A549 (cell line): ENCODE data around the gene IL20RA.

Experiments used
- CEBPB ChIP-seq, 2 experiments: fragments of >200 bp in 1 of 2; sonication (Bioruptor Twin) in 1 of 2; formaldehyde crosslinking in 1 of 2; IDR thresholded peaks; 2 replicates each; pipeline ENCODE4 v1.6.1; 2012 to 2016
- EP300 ChIP-seq, 2 experiments: fragments of >200 bp; sonication (Bioruptor Twin); formaldehyde crosslinking; IDR thresholded peaks; 2 replicates in 1 of 2; 3 replicates in 1 of 2; pipeline ENCODE4 v1.6.1; 2016 to 2017
- JUNB ChIP-seq: fragments of >200 bp; sonication (Bioruptor Twin); formaldehyde crosslinking; IDR thresholded peaks from 2 replicates; pipeline ENCODE4 v1.6.1; 2016
- KDM1A ChIP-seq: fragments of 200-600 bp; sonication (generic); IDR thresholded peaks from 2 replicates; pipeline ENCODE4 v1.6.1; 2016; ENCODE audit warnings: low read depth, mild to moderate bottlenecking
- PHF8 ChIP-seq: fragments of 200-600 bp; sonication (generic); IDR thresholded peaks from 2 replicates; pipeline ENCODE4 v1.6.1; 2016; ENCODE audit warnings: low read depth, mild to moderate bottlenecking, antibody characterized with exemption, moderate library complexity, borderline replicate concordance
- POLR2A ChIP-seq: IDR thresholded peaks from 2 replicates; pipeline ENCODE4 v1.6.1; 2012; ENCODE audit warnings: mild to moderate bottlenecking, low read length
- TP53 ChIP-seq: fragments of 250-450 bp; sonication (Bioruptor Pico); IDR thresholded peaks from 2 replicates; pipeline ENCODE4 v1.5.0; 2021; ENCODE audit warnings: mild to moderate bottlenecking, moderate library complexity
- TF ChIP-seq, protein P1 (sequence below): fragments of >200 bp; sonication (Bioruptor Twin); formaldehyde crosslinking; IDR thresholded peaks from 3 replicates; pipeline ENCODE4 v1.5.1; 2016

DNA sequence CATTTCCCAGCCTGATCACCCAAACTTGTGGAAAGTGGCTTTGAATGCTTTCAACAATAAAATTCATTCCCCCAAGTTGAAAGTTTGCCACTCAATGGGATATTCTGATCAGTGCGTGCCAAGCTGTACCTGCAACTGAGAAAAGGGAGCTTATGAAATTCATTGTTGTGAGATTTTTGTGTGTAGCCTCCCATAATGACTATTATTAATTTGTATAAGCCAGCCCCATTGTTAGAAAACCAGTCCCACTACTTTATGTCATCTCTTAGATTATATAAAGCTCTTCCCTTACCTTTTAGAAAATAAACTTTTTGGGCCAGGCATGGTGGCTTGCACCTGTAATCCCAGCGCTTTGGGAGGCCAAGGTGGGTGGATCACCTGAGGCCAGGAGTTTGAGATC lies 15.9 kb downstream of the IL20RA start:
- no peak for TF ChIP-seq KDM1A
- TF ChIP-seq, protein P1, sequence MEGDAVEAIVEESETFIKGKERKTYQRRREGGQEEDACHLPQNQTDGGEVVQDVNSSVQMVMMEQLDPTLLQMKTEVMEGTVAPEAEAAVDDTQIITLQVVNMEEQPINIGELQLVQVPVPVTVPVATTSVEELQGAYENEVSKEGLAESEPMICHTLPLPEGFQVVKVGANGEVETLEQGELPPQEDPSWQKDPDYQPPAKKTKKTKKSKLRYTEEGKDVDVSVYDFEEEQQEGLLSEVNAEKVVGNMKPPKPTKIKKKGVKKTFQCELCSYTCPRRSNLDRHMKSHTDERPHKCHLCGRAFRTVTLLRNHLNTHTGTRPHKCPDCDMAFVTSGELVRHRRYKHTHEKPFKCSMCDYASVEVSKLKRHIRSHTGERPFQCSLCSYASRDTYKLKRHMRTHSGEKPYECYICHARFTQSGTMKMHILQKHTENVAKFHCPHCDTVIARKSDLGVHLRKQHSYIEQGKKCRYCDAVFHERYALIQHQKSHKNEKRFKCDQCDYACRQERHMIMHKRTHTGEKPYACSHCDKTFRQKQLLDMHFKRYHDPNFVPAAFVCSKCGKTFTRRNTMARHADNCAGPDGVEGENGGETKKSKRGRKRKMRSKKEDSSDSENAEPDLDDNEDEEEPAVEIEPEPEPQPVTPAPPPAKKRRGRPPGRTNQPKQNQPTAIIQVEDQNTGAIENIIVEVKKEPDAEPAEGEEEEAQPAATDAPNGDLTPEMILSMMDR: no peak
- TF ChIP-seq TP53 (CRISPR knock-in tag): no peak
- TF ChIP-seq JUNB: no peak
- no peak for TF ChIP-seq CEBPB (IDR thresholded peaks at IDR 0.05)
- no peak for TF ChIP-seq EP300 (IDR thresholded peaks at IDR 0.05)
- TF ChIP-seq POLR2A: no peak
- TF ChIP-seq PHF8: no peak
